Endothelial cell of umbilical vein (primary cell): ENCODE results near the gene EQTN.

Experiments
- CTCF ChIP-seq, 2 donors: IDR thresholded peaks; 1 replicate in 1 of 2; 2 replicates in 1 of 2; pipeline ENCODE4 v1.5.1; 2011; ENCODE audit warnings: low read length in 2 of 2, mild to moderate bottlenecking in 2 of 2, moderate library complexity in 2 of 2, control low read depth in 1 of 2, inconsistent platforms in 1 of 2, low read depth in 1 of 2; ENCODE audit not compliant: insufficient read depth in 1 of 2; ENCODE audit errors: extremely low read depth in 1 of 2
- EZH2 ChIP-seq: IDR thresholded peaks from 2 replicates; pipeline ENCODE4 v1.6.1; 2012; ENCODE audit warnings: borderline replicate concordance, low read depth, mild to moderate bottlenecking, moderate library complexity, low read length, inconsistent platforms; ENCODE audit not compliant: severe bottlenecking
- FOS ChIP-seq: IDR thresholded peaks from 2 replicates; pipeline ENCODE4 v1.6.1; 2011; ENCODE audit warnings: mild to moderate bottlenecking, low read length, moderate library complexity, borderline replicate concordance; ENCODE audit not compliant: insufficient read depth
- GATA2 ChIP-seq: IDR thresholded peaks from 2 replicates; pipeline ENCODE4 v1.7.0; 2011; ENCODE audit warnings: low read depth, mild to moderate bottlenecking, moderate library complexity, mixed read lengths, low read length; ENCODE audit not compliant: insufficient read length, insufficient read depth
- MAX ChIP-seq: IDR thresholded peaks from 2 replicates; pipeline ENCODE4 v1.6.1; 2011; ENCODE audit not compliant: insufficient read depth, insufficient read length
- POLR2A ChIP-seq: IDR thresholded peaks from 2 replicates; pipeline ENCODE4 v1.6.1; 2012; ENCODE audit warnings: low read depth, mild to moderate bottlenecking, control low read depth, low read length
- POLR2AphosphoS5 ChIP-seq: IDR thresholded peaks from 2 replicates; pipeline ENCODE4 v1.6.1; 2012; ENCODE audit warnings: low read depth, mild to moderate bottlenecking, control low read depth, low read length, moderate library complexity; ENCODE audit not compliant: insufficient read depth

GRCh38 chr9:27310582-27310981 is 13.6 kb upstream of the EQTN start:
- TF ChIP-seq CTCF (IDR thresholded peaks at IDR 0.05; ENCODE audit: extremely low read depth in 1 of 2, insufficient read depth in 1 of 2, low read depth in 1 of 2, low read length in 2 of 2) (no peak), POLR2A (no peak), MAX (no peak), POLR2AphosphoS5 (no peak), EZH2 (no peak), FOS (no peak), GATA2 (no peak)
